Measurements from ENCODE around the gene SH3GL1. TPM values are rescaled to one million over a fixed set of nuclear protein-coding genes. Genes with fewer than 3 reads are reported as not detected.

SH3GL1 gene
- total and polyA plus RNA-seq, 12 donors = 13.1 to 41.8 (median 18.0) TPM

DNA sequence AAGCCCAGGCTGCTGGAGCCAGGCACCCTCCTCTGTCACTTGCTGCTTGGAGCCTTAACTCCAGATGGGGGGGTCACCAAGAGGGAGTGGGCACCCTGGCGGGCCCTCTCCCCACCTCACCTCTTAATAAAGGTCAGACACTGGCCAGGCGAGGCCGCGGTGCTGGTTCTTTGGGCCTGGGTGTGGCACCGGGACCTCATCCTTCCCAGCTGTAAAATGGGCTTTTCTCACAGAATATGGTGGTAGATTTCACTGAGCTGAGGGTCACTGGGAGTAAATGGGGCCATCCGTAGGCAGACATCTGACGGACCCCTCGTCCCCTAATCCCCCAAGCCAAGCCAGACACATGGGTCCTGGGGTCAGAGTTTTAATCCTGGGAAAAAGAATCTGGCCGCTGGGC lies 76.7 kb downstream of the SH3GL1 start:
- H3K4me3 ChIP-seq = no peak overlapping the region
- H3K36me3 ChIP-seq = no peaks in the 10 kb centered on the region
- ATAC-seq (no peak), DNase-seq (no peak)
- peaks cover 0 to 16% (median 0%) of the 10 kb centered on the region in 7 donors for H3K27me3 ChIP-seq
- TF ChIP-seq, protein P1, sequence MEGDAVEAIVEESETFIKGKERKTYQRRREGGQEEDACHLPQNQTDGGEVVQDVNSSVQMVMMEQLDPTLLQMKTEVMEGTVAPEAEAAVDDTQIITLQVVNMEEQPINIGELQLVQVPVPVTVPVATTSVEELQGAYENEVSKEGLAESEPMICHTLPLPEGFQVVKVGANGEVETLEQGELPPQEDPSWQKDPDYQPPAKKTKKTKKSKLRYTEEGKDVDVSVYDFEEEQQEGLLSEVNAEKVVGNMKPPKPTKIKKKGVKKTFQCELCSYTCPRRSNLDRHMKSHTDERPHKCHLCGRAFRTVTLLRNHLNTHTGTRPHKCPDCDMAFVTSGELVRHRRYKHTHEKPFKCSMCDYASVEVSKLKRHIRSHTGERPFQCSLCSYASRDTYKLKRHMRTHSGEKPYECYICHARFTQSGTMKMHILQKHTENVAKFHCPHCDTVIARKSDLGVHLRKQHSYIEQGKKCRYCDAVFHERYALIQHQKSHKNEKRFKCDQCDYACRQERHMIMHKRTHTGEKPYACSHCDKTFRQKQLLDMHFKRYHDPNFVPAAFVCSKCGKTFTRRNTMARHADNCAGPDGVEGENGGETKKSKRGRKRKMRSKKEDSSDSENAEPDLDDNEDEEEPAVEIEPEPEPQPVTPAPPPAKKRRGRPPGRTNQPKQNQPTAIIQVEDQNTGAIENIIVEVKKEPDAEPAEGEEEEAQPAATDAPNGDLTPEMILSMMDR (IDR thresholded peaks at IDR 0.05) = no peak
- peaks cover 0 to 18% (median 16%) of the 10 kb centered on the region in 9 donors for H3K4me1 ChIP-seq
- H3K9me3 ChIP-seq = peaks cover 0 to 17% (median 0%) of the 10 kb centered on the region in 11 donors
- intact Hi-C loops (cut with DNase I) = loop anchor here in 1 of 10 donors (10.0 kb wide), 1 partner anchor 49 kb away; the partner anchor contains the start of gene SHD
- no peak overlapping the region for H3K27ac ChIP-seq
- WGBS, 2 donors = 89 to 96% methylated on average over 9 of the region's 9 CpGs

DNA sequence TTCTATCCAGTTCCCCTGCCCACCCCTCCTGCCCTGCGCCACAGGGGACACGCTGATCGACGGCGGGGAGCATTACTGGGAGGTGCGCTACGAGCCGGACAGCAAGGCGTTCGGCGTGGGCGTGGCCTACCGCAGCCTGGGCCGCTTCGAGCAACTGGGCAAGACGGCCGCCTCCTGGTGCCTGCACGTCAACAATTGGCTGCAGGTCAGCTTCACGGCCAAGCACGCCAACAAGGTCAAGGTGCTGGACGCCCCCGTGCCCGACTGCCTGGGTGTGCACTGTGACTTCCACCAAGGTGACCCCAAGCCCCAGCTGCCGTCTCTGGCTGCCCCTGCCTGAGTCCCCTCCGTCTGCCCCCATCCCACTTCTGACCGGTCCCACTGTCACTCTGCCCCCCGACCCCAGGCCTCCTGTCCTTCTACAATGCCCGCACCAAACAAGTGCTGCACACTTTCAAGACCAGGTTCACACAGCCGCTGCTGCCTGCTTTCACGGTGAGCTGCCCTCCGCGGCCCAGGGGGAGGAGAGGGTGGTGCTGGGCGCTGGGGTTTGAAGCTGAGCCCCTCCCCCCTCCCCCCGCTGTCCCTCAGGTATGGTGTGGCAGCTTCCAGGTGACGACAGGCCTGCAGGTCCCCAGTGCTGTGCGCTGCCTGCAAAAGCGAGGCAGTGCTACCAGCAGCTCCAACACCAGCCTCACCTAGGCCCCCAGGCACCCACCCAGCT lies 77.2 kb downstream of the SH3GL1 start:
- 80 to 82% methylated on average over 37 of the region's 37 CpGs for WGBS, 2 donors
- TF ChIP-seq, protein P1 (IDR thresholded peaks at IDR 0.05) = no peak
- Histone ChIP-seq H3K9me3 (peaks cover 0 to 17% (median 0%) of the 10 kb centered on the region in 11 donors), H3K36me3 (no peaks in the 10 kb centered on the region), H3K4me3 (no peak overlapping the region), H3K27me3 (peaks cover 0 to 16% (median 0%) of the 10 kb centered on the region in 7 donors), H3K4me1 (peaks cover 0 to 15% (median 14%) of the 10 kb centered on the region in 9 donors), H3K27ac (no peak overlapping the region)
- DNase-seq (no peak), ATAC-seq (no peak)
- intact Hi-C loops (cut with DNase I) = loop anchor here in 1 of 10 donors (10.0 kb wide), 1 partner anchor 48 kb away; the partner anchor contains the start of gene SHD

DNA sequence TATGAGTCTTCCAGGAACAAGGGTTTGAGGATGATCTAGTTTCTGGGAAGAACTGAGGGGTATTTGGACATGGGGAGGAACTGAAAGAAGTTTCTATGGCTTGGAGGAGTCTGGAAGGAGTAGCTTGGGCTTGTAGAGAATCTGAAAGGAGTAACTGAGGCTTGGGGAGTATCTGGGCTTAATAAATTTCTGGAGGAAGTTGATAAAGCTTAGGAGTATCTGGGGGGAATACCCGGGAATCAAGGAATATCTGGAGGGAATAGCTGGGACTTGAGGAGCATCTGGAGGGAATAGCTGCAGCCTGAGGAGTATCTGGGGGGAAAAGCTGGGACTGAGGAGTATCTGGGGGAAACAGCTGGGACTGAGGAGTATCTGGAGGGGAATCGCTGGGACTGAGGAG lies 79.9 kb downstream of the SH3GL1 start:
- Histone ChIP-seq H3K27ac (no peak overlapping the region), H3K4me3 (no peak overlapping the region), H3K9me3 (peaks cover 0 to 17% (median 0%) of the 10 kb centered on the region in 11 donors), H3K27me3 (peaks cover 0 to 21% (median 0%) of the 10 kb centered on the region in 7 donors), H3K4me1 (no peaks in the 10 kb centered on the region), H3K36me3 (no peaks in the 10 kb centered on the region)
- WGBS, 2 donors = 95 to 98% methylated on average over 2 of the region's 2 CpGs
- ATAC-seq (no peak), DNase-seq (no peak)
- TF ChIP-seq, protein P1 (IDR thresholded peaks at IDR 0.05) = no peak
- intact Hi-C loops (cut with DNase I) = loop anchor here in 1 of 10 donors (10.0 kb wide), 1 partner anchor 46 kb away; the partner anchor contains the start of gene SHD

DNA sequence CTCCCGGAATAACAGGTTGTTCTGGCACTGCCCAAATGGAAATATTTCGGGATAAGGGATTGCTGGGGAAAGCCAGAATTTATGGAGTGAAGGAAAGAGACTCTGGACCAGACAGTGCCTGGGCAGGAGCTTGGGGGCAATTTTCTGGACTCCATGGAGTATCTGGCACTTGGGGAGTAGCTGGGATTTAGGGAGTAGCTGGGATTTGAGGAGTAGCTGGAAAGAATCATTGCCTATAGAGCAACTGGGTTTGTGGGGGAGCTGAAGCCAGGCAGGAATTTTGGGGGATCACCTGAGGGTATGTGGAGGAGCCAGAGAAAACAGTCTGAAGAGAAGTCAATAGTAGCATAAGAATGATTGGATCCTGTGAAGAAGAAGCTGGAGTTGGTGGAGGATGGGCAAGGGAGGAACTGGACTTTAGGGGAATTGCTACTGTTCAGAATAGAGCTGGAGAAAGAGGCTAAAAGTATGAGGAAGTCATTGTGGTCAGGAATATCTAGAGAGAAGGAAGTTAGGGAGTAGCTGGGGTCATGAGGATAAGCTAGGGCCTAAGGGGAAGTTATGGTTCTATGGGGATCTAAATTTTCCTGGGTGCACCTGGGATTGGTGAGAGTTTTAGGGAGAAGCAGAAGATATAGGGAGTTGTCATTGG lies 81.2 kb downstream of the SH3GL1 start:
- intact Hi-C loops (cut with DNase I) = no loop called here
- no peak overlapping the region for H3K4me3 ChIP-seq
- DNase-seq = no peak
- peaks cover 0 to 21% (median 0%) of the 10 kb centered on the region in 7 donors for H3K27me3 ChIP-seq
- TF ChIP-seq, protein P1 (IDR thresholded peaks at IDR 0.05) = no peak
- WGBS, 2 donors = 93 to 95% methylated on average over 2 of the region's 2 CpGs
- H3K9me3 ChIP-seq = peaks cover 0 to 17% (median 0%) of the 10 kb centered on the region in 11 donors
- ATAC-seq = no peak
- no peak overlapping the region for H3K27ac ChIP-seq
- H3K36me3 ChIP-seq = no peaks in the 10 kb centered on the region
- peaks cover 0 to 8% (median 0%) of the 10 kb centered on the region in 9 donors for H3K4me1 ChIP-seq

All from heart right ventricle (tissue), 16 donors.